A549 (cell line): ENCODE results near the gene MBD3L5. TPM values are rescaled to one million over a fixed set of nuclear protein-coding genes. Genes with fewer than 3 reads are reported as not detected.
"Not testable (repeated sequence)": the region's sequence is repeated elsewhere in the genome, so short reads cannot be mapped to it uniquely, and the experiment has no call there.

ENCODE experiments used
- ATAC-seq, 2 experiments: fragments of 200-7000 bp in 1 of 2; fragments of >200 bp in 1 of 2; cut with Nextera tagmentation in 1 of 2; cut with Tn5 transposase in 1 of 2; 3 replicates each; pipeline versions ENCODE4 v1.8.0 to v1.9.1; 2018 to 2020; ENCODE audit warnings: mild to moderate bottlenecking in 1 of 2, moderate library complexity in 1 of 2
- CTCF ChIA-PET: fragments of 300-600 bp; sonication (Branson Sonifier 250); formaldehyde crosslinking; extraction: SDS; loops from one replicate; lab custom pipeline; 2021; ENCODE audit warnings: antibody characterized with exemption, inconsistent platforms; lab: Yijun Ruan, JAX
- POLR2A ChIA-PET: fragments of 350-600 bp; formaldehyde crosslinking; extraction: SDS; loops from one replicate; lab custom pipeline; 2021; ENCODE audit warnings: antibody characterized with exemption, inconsistent platforms; lab: Yijun Ruan, JAX
- DNase-seq, 2 experiments: peaks; one replicate each; pipeline versions ENCODE4 v3.0.0 to v3.0.0-alpha.2; 2011 to 2016; ENCODE audit warnings: low read depth in 1 of 2, low spot score in 1 of 2
- FAIRE-seq: peaks from 2 replicates; lab custom pipeline; 2011; peaks lifted over from hg19 to GRCh38; lab: Jason Lieb, UNC
- H3K27ac ChIP-seq, 2 experiments: fragments of >200 bp; sonication (Bioruptor Twin); formaldehyde crosslinking; 3 replicates each; pipeline ENCODE4 v1.5.1; 2016 to 2017
- H3K4me1 ChIP-seq: fragments of >200 bp; sonication (Bioruptor Twin); formaldehyde crosslinking; 3 replicates; pipeline ENCODE4 v1.6.1; 2016
- H3K4me2 ChIP-seq: fragments of >200 bp; sonication (Bioruptor Twin); formaldehyde crosslinking; 3 replicates; pipeline ENCODE4 v1.6.1; 2016
- H3K4me3 ChIP-seq: fragments of >200 bp; sonication (Bioruptor Twin); formaldehyde crosslinking; 3 replicates; pipeline ENCODE4 v1.5.1; 2016
- H3K9me3 ChIP-seq: fragments of >200 bp; sonication (Bioruptor Twin); formaldehyde crosslinking; 3 replicates; pipeline ENCODE4 v1.6.1; 2016
- BHLHE40 ChIP-seq: IDR thresholded peaks from 2 replicates; pipeline ENCODE4 v1.6.1; 2012; ENCODE audit warnings: low read depth, low read length, inconsistent platforms
- CHD4 ChIP-seq: fragments of 200-600 bp; sonication (generic); IDR thresholded peaks from 2 replicates; pipeline ENCODE4 v1.6.1; 2016; ENCODE audit warnings: antibody characterized with exemption, mild to moderate bottlenecking, borderline replicate concordance
- ELK1 ChIP-seq: fragments of 150-350 bp; IDR thresholded peaks from 2 replicates; pipeline ENCODE4 v1.6.1; 2014; ENCODE audit warnings: low read depth, mild to moderate bottlenecking, low read length
- EP300 ChIP-seq, 2 experiments: fragments of >200 bp; sonication (Bioruptor Twin); formaldehyde crosslinking; IDR thresholded peaks; 2 replicates in 1 of 2; 3 replicates in 1 of 2; pipeline ENCODE4 v1.6.1; 2016 to 2017
- FOSB ChIP-seq: fragments of 250-450 bp; sonication (Bioruptor Pico); IDR thresholded peaks from 2 replicates; pipeline ENCODE4 v1.5.0; 2020; ENCODE audit warnings: mild to moderate bottlenecking, moderate library complexity
- HMGXB4 ChIP-seq: fragments of 250-450 bp; sonication (Bioruptor Pico); IDR thresholded peaks from 2 replicates; pipeline ENCODE4 v1.5.0; 2021; ENCODE audit warnings: mild to moderate bottlenecking, moderate library complexity, borderline replicate concordance
- HOXB5 ChIP-seq: fragments of 250-450 bp; sonication (Bioruptor Pico); IDR thresholded peaks from 2 replicates; pipeline ENCODE4 v1.5.0; 2020; ENCODE audit warnings: mild to moderate bottlenecking, moderate library complexity
- JUN ChIP-seq, 2 experiments: fragments of >200 bp; sonication (Bioruptor Twin); formaldehyde crosslinking; IDR thresholded peaks; 2 replicates in 1 of 2; 3 replicates in 1 of 2; pipeline ENCODE4 v1.6.1; 2016 to 2017
- KDM5A ChIP-seq: fragments of 200-600 bp; sonication (generic); IDR thresholded peaks from 2 replicates; pipeline ENCODE4 v1.6.1; 2016; ENCODE audit warnings: antibody characterized with exemption, mild to moderate bottlenecking
- MAFK ChIP-seq: fragments of 450-650 bp; IDR thresholded peaks from 2 replicates; pipeline ENCODE4 v1.6.1; 2014; ENCODE audit not compliant: partially characterized antibody
- RARB ChIP-seq: fragments of 250-450 bp; sonication (Bioruptor Pico); IDR thresholded peaks from 2 replicates; pipeline ENCODE4 v1.8.0; 2021; ENCODE audit warnings: mild to moderate bottlenecking, moderate library complexity
- RCOR1 ChIP-seq: fragments of 150-350 bp; IDR thresholded peaks from 2 replicates; pipeline ENCODE4 v1.6.1; 2014; ENCODE audit warnings: antibody characterized with exemption, low read length, low read depth
- REST ChIP-seq: fragments of 200-600 bp; sonication (generic); IDR thresholded peaks from 2 replicates; pipeline ENCODE4 v1.6.1; 2016; ENCODE audit warnings: antibody characterized with exemption, mild to moderate bottlenecking, moderate library complexity
- RFX5 ChIP-seq: fragments of 450-650 bp; IDR thresholded peaks from 2 replicates; pipeline ENCODE4 v1.7.1; 2014; ENCODE audit warnings: antibody characterized with exemption, mild to moderate bottlenecking, moderate library complexity
- RNF2 ChIP-seq: fragments of 200-600 bp; sonication (generic); IDR thresholded peaks from 2 replicates; pipeline ENCODE4 v1.6.1; 2016; ENCODE audit warnings: low read depth, mild to moderate bottlenecking, antibody characterized with exemption, moderate library complexity, borderline replicate concordance
- SREBF2 ChIP-seq: fragments of 450-650 bp; IDR thresholded peaks from 2 replicates; pipeline ENCODE4 v1.6.1; 2014; ENCODE audit warnings: mild to moderate bottlenecking, moderate library complexity
- WGBS: methylation state at CpG from one replicate; pipeline ENCODE4 v1.1.6; 2017; ENCODE audit errors: missing lambda C conversion rate; 5-methylcytosine and 5-hydroxymethylcytosine counted together
- polyA plus RNA-seq, 4 experiments: library from polyadenylated mRNA; depleted of rRNA in 3 of 4; stranded (reverse); fragments of >200 nt; fragmentation: RNase III in 1 of 4; extraction: RNeasy Plus Mini Kit Qiagen cat#74134 plus additional on column Dnase treatment in 1 of 4; gene quantifications; 2 replicates in 3 of 4; 3 replicates in 1 of 4; pipeline ENCODE4 v1.2.3, GENCODE V29; 2011 to 2017

Gene MBD3L5
- polyA plus RNA-seq, 2 of the 4 experiments (the other 2 are of a cell fraction): not detected

GRCh38 chr19:7018828-7019227 is 11.6 kb upstream of the MBD3L5 start:
- Histone ChIP-seq H3K4me1 (no peaks in the 10 kb centered on the region), H3K4me2 (no peak overlapping the region), H3K4me3 (no peak overlapping the region), H3K9me3 (no peaks in the 10 kb centered on the region; the same call in 2 of the 3 replicates), H3K27ac (no peak overlapping the region)
- 38% methylated on average over 6 of the region's 6 CpGs for WGBS
- DNase-seq (no peak), ATAC-seq (no peak), FAIRE-seq (no peak)
- ChIA-PET CTCF (no interaction called here), POLR2A (no interaction called here)
- TF ChIP-seq RARB (no peak), RFX5 (no peak), HOXB5 (CRISPR knock-in tag) (no peak), KDM5A (no peak), SREBF2 (no peak), CHD4 (no peak), FOSB (CRISPR knock-in tag) (no peak), JUN (IDR thresholded peaks at IDR 0.05) (no peak), RNF2 (no peak), MAFK (no peak), ELK1 (no peak), BHLHE40 (no peak), RCOR1 (no peak), REST (no peak), EP300 (IDR thresholded peaks at IDR 0.05) (no peak), HMGXB4 (CRISPR knock-in tag) (no peak)

- H3K4me3 ChIP-seq, FAIRE-seq, DNase-seq, H3K9me3 ChIP-seq, POLR2A ChIA-PET, H3K4me2 ChIP-seq, CTCF ChIA-PET, ATAC-seq, H3K4me1 ChIP-seq, H3K27ac ChIP-seq: not testable (repeated sequence)
- no CpG with 5 or more reads among the region's 6 CpGs for WGBS
Measured at GRCh38 chr19:7021331-7021730, 9.0 kb upstream of the MBD3L5 start, which contains the start of gene MBD3L2B. Gene MBD3L2B (minus strand): TSS chr19:7021431. CDS start chr19:7021397, 34 bp downstream.

- H3K9me3 ChIP-seq, H3K4me3 ChIP-seq, ATAC-seq, CTCF ChIA-PET, POLR2A ChIA-PET, DNase-seq, H3K27ac ChIP-seq, H3K4me2 ChIP-seq, FAIRE-seq, H3K4me1 ChIP-seq: not testable (repeated sequence)
- WGBS: no CpG with 5 or more reads among the region's 1 CpG
Measured at GRCh38 chr19:7028790-7029189, 1.6 kb upstream of the MBD3L5 start.

- WGBS: no CpG with 5 or more reads among the region's 9 CpGs
- FAIRE-seq, H3K4me2 ChIP-seq, H3K4me1 ChIP-seq, ATAC-seq, CTCF ChIA-PET, DNase-seq, H3K9me3 ChIP-seq, POLR2A ChIA-PET, H3K27ac ChIP-seq, H3K4me3 ChIP-seq: not testable (repeated sequence)
Measured at GRCh38 chr19:7040079-7040478, 9.7 kb downstream of the MBD3L5 start, which contains the start of gene MBD3L4. Gene MBD3L4 (minus strand): TSS chr19:7040179. CDS start chr19:7040144, 35 bp downstream.

GRCh38 chr19:7041563-7041962 is 11.2 kb downstream of the MBD3L5 start:
- H3K4me3 ChIP-seq, CTCF ChIA-PET, ATAC-seq, FAIRE-seq, DNase-seq, POLR2A ChIA-PET, H3K27ac ChIP-seq, H3K4me2 ChIP-seq, H3K9me3 ChIP-seq, H3K4me1 ChIP-seq: not testable (repeated sequence)
- WGBS: no CpG with 5 or more reads among the region's 2 CpGs

- POLR2A ChIA-PET, DNase-seq, H3K4me3 ChIP-seq, H3K4me2 ChIP-seq, ATAC-seq, H3K4me1 ChIP-seq, H3K9me3 ChIP-seq, FAIRE-seq, CTCF ChIA-PET, H3K27ac ChIP-seq: not testable (repeated sequence)
- WGBS: no CpG with 5 or more reads among the region's 7 CpGs
Measured at GRCh38 chr19:7049021-7049420, 18.6 kb downstream of the MBD3L5 start, which contains the start of gene MBD3L2. Gene MBD3L2 (plus strand): TSS chr19:7049321. CDS start chr19:7049374, 53 bp downstream.
